GM12801 (cell line): ENCODE data around the gene KIFC3.

Source experiments
- TF ChIP-seq, protein P1 (sequence below): IDR thresholded peaks from one replicate; pipeline ENCODE4 v1.5.1; 2011; ENCODE audit warnings: control low read depth; ENCODE audit not compliant: insufficient read length; ENCODE audit errors: extremely low read depth

The KIFC3 gene

DNA sequence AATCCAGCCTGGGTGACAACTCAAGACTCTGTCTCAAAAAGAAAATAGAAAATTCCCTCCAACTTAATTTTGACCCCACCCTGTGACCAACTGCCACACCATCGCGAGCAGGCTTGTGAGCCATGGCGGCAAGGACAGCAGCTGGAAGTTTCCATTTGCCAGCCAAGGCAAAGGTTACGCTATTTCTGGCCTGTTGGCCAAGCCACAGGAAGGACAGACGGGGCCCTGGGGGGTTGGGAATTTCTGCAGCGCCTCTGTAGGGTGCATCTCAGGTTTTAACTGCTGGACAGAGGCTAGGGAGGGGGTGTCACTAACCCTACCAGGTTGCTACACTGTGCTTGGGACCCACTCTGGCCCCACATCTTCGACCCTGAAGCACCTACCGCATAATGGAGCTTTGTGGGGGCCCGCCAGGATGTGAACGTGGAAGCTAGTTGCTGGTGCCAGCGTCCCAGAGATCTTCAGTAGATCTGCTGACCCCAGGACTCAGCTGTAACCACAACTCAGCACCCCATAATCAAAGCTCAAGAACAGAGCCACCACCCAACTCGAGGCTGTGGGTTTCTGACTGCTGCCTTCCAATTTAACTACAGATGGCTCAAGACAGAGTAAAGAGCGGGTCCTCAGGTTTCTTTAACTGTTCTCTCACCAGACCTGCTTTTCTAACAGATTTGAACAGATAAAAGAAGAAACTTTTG, 10.9 kb downstream of the KIFC3 start:
- TF ChIP-seq, protein P1, sequence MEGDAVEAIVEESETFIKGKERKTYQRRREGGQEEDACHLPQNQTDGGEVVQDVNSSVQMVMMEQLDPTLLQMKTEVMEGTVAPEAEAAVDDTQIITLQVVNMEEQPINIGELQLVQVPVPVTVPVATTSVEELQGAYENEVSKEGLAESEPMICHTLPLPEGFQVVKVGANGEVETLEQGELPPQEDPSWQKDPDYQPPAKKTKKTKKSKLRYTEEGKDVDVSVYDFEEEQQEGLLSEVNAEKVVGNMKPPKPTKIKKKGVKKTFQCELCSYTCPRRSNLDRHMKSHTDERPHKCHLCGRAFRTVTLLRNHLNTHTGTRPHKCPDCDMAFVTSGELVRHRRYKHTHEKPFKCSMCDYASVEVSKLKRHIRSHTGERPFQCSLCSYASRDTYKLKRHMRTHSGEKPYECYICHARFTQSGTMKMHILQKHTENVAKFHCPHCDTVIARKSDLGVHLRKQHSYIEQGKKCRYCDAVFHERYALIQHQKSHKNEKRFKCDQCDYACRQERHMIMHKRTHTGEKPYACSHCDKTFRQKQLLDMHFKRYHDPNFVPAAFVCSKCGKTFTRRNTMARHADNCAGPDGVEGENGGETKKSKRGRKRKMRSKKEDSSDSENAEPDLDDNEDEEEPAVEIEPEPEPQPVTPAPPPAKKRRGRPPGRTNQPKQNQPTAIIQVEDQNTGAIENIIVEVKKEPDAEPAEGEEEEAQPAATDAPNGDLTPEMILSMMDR, result no peak

DNA sequence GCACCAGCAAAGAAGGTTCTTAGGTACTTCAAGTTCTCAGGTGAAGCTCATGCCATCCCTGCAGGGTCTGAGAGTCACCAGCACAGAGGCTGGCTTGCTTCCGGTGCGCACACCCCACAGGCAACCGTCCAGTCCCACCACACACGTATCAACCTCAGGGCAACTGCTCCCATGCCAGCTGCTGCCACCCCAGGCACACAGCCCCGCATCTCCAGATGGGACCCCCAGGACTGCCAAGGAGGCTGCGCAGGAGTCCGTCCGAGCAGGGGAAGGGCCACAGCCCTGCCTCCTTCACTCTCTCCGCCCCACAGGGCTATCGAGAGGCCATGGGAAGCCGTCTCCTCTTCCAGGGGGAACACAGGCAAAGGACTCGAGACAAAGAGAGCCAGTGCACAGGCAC, 13.3 kb downstream of the KIFC3 start:
- TF ChIP-seq, protein P1, result no peak

DNA sequence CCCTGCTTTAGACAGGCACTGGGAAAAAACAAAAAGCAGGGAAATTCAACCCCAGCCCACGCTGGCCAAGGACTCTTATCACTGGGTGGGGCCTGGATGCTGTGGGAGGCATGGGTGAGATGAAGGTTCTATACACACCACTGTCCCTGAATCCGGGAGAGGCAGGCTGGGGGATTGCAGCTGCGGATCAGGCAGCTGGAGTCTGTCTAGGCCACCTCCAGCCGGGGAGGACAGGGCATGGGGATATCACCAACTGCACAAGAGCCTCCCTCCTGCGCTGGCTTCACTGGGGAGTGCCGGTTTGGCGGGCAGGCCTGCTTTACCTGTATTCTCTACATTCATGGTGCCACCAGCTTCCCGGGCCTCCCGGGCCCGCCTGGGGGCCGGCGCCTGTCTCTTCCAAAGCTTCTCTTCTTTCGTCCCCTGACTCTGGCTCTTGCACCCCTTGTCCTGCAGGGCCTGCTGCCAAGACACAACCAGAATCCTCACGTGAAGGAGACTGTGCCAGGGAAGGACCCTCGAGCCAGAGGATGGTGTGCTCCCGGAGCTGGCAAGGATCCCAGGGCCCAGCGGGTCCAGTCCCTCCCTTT, 13.9 kb downstream of the KIFC3 start:
- TF ChIP-seq, protein P1, result no peak

DNA sequence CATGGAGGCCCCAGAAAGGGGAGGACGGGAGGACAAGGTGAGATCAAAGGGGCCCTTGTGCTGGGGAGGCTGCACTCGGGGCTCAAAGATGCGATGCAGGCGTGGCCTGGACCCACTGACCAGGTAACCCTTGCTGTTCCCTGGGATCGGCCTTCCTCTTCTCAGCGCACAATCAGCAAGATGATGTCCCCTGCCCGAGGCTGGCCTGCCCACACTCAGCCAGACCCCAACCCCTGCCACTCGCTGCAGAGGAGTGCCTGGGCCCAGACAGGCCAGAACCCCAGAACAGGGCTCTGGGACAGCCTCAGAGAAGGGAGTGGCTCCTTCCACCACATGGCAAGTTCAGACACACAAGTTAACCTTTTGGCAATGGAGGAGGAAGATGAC, 14.8 kb downstream of the KIFC3 start:
- TF ChIP-seq, protein P1, result no peak

DNA sequence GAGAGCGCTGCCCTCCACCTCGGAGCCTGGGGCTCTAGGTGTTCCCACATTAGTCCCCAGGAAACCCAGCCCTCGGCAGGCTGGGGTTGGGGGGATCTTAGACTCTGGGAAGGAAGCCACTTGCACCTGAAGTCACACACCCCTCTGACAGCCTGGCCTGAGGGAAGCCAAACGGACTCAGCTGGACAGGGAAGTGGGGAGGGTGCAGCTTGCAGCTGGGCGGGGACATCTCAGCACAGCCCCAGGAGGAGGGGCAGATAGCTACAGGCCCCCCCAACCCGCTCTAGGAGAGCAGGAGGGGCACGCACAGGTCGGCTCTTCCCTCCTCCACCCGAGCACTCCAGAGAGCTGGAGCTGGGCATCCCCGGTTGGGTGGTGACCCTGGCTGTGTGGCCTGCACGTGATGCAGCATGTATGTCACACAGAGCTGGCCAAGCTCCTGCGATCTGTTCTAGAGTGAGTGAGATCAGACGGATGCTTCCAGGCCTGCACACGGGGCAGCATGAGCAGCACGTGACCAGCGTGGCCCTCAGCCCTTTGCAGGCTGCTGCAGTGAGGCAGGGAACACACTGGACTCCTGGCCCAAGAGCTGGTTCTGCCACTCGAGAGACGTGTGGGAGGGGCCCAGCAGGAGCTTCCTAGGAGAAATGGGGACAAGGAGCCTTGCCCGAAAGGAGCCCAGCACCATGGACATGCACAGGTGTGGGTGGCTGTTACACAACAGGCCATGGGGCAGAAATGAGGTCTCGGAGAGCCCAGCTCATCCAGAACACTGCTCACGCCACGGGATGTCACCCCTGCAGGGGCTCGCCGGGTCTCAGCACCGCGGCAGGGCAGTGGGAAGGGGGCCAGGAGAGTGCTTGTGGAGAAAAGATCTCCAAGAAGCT, 15.4 kb downstream of the KIFC3 start:
- TF ChIP-seq, protein P1, result no peak

DNA sequence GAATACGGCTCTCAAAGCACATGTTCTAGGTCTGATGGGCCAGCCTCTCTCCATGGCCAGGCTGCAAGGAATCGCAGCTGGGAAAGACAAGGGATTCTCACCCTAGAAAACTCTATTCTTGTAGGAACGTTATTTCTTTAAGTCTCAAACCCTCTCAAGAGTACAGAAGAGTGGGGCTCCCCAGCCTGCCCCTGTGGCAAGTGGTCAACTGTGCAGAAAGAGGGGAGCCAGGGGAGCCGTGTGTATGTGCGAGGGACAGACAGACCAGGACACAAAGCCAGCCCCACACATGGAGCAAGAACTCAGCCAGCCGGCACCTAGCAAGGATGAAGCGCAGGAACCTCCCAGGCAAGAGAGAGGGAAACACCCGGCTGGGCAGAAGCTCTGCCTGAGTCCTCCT, 16.4 kb downstream of the KIFC3 start:
- TF ChIP-seq, protein P1, result no peak

DNA sequence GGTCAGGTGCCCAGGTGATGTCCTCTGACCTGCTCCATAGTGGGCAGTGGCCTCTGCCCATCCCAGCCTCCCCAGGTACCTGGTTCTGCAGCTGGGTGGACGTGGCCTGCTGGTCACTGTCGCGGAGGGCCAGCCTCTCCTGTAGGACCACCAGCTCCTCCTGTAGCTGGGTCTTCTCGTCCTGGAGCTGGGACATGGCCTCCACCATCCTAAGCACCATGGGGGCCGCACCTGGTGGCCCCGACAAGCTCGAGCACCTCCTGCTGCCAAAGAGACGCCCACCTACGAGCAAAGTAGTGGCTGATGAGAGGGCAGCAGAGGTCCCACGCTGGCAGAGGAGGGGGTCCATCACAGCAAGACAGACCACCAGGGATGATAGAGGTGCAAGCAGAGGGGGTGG, 16.9 kb downstream of the KIFC3 start:
- TF ChIP-seq, protein P1, result no peak
